MM.1S (cell line): ENCODE data around the gene RIPOR3.

ENCODE experiments used
- DNase-seq: peaks from one replicate; pipeline ENCODE4 v3.0.0-alpha.2; 2015
- H2AFZ ChIP-seq: fragments of 300-600 bp; sonication (generic); 2 replicates; pipeline ENCODE4 v1.6.0; 2016; ENCODE audit warnings: antibody characterized with exemption, low read length
- H3F3A ChIP-seq: fragments of 300-600 bp; sonication (generic); 2 replicates; pipeline ENCODE4 v1.6.1; 2016; ENCODE audit warnings: mild to moderate bottlenecking, antibody characterized with exemption, low read length, moderate library complexity, mixed read lengths; ENCODE audit not compliant: insufficient read depth
- H3K27ac ChIP-seq: fragments of 300-600 bp; sonication (generic); 2 replicates; pipeline ENCODE4 v1.5.1; 2016; ENCODE audit warnings: mild to moderate bottlenecking, low read length
- H3K27me3 ChIP-seq: fragments of 300-600 bp; sonication (generic); replicated peaks from 2 replicates; pipeline ENCODE4 v1.6.0; 2016; ENCODE audit warnings: low read length; ENCODE audit not compliant: insufficient read depth
- H3K36me3 ChIP-seq: fragments of 300-600 bp; sonication (generic); replicated peaks from 2 replicates; pipeline ENCODE4 v1.6.1; 2016; ENCODE audit warnings: mild to moderate bottlenecking, low read length, mixed read lengths; ENCODE audit not compliant: insufficient read depth
- H3K4me1 ChIP-seq: fragments of 300-600 bp; sonication (generic); 2 replicates; pipeline ENCODE4 v1.6.1; 2016; ENCODE audit warnings: low read length, mixed read lengths
- H3K4me2 ChIP-seq: fragments of 300-600 bp; sonication (generic); 2 replicates; pipeline ENCODE4 v1.6.0; 2016; ENCODE audit warnings: low read depth, low read length
- H3K4me3 ChIP-seq: fragments of 300-600 bp; sonication (generic); 2 replicates; pipeline ENCODE4 v1.5.1; 2016; ENCODE audit warnings: low read length, mixed read lengths
- H3K79me2 ChIP-seq: fragments of 300-600 bp; sonication (generic); 2 replicates; pipeline ENCODE4 v1.6.1; 2016; ENCODE audit warnings: mixed run types, low read length, mixed read lengths
- H3K9ac ChIP-seq: fragments of 300-600 bp; sonication (generic); 2 replicates; pipeline ENCODE4 v1.6.1; 2016; ENCODE audit warnings: low read length, mixed read lengths
- H3K9me2 ChIP-seq: fragments of 300-600 bp; sonication (generic); replicated peaks from 2 replicates; pipeline ENCODE4 v1.6.1; 2016; ENCODE audit warnings: mild to moderate bottlenecking, low read length, mixed read lengths; ENCODE audit not compliant: insufficient read depth
- H3K9me3 ChIP-seq: fragments of 300-600 bp; sonication (generic); replicated peaks from 2 replicates; pipeline ENCODE4 v1.6.1; 2016; ENCODE audit warnings: mild to moderate bottlenecking, low read length, mixed read lengths; ENCODE audit not compliant: insufficient read depth
- H4K20me1 ChIP-seq: fragments of 300-600 bp; sonication (generic); 2 replicates; pipeline ENCODE4 v1.6.1; 2016; ENCODE audit warnings: mild to moderate bottlenecking, low read length, moderate library complexity, mixed read lengths; ENCODE audit not compliant: insufficient read depth
- CTCF ChIP-seq: fragments of 300-600 bp; sonication (generic); IDR thresholded peaks from 2 replicates; pipeline ENCODE4 v1.5.1; 2016; ENCODE audit warnings: antibody characterized with exemption, low read length, mixed read lengths
- EZH2 ChIP-seq: fragments of 300-600 bp; sonication (generic); optimal IDR thresholded peaks from 2 replicates; pipeline ENCODE3; 2017; ENCODE audit warnings: low read depth, mild to moderate bottlenecking, antibody characterized with exemption, low read length, mixed read lengths
- EZH2phosphoT487 ChIP-seq: fragments of 300-600 bp; sonication (generic); IDR thresholded peaks from 2 replicates; pipeline ENCODE4 v1.6.1; 2018; ENCODE audit warnings: antibody characterized with exemption, low read length

RIPOR3 gene

GRCh38 chr20:50682065-50682464 lies 9.3 kb downstream of the RIPOR3 start:
- Histone ChIP-seq H3K9me3 (no peaks in the 10 kb centered on the region), H3K27me3 (no peaks in the 10 kb centered on the region), H3K27ac (no peak overlapping the region), H4K20me1 (no peaks in the 10 kb centered on the region), H3K79me2 (no peaks in the 10 kb centered on the region), H2AFZ (no peak overlapping the region), H3K4me3 (no peak overlapping the region), H3K4me1 (no peaks in the 10 kb centered on the region), H3K9ac (no peak overlapping the region), H3F3A (no peaks in the 10 kb centered on the region), H3K36me3 (no peaks in the 10 kb centered on the region), H3K4me2 (no peak overlapping the region), H3K9me2 (no peaks in the 10 kb centered on the region)
- DNase-seq, result no peak
- TF ChIP-seq CTCF (no peak), EZH2phosphoT487 (no peak), EZH2 (no peak)

- Histone ChIP-seq H3K79me2 (no peaks in the 10 kb centered on the region), H3K4me2 (no peak overlapping the region), H4K20me1 (no peaks in the 10 kb centered on the region), H3K9me3 (no peaks in the 10 kb centered on the region), H2AFZ (no peak overlapping the region), H3K9me2 (no peaks in the 10 kb centered on the region), H3K9ac (no peak overlapping the region), H3K27ac (no peak overlapping the region), H3K27me3 (no peaks in the 10 kb centered on the region), H3K4me3 (no peak overlapping the region), H3K36me3 (no peaks in the 10 kb centered on the region), H3F3A (no peaks in the 10 kb centered on the region), H3K4me1 (no peaks in the 10 kb centered on the region)
- TF ChIP-seq CTCF (no peak), EZH2phosphoT487 (no peak), EZH2 (no peak)
- DNase-seq, result no peak
These were observed 9.8 kb downstream of the RIPOR3 start for GRCh38 chr20:50681359-50682064.

- no peaks in the 10 kb centered on the region for H4K20me1 ChIP-seq
- H3K79me2 ChIP-seq, result no peaks in the 10 kb centered on the region
- H3F3A ChIP-seq, result no peaks in the 10 kb centered on the region
- H3K4me1 ChIP-seq, result no peaks in the 10 kb centered on the region
- H3K27ac ChIP-seq, result no peak overlapping the region
- H3K9ac ChIP-seq, result no peak overlapping the region
- TF ChIP-seq CTCF (no peak), EZH2 (no peak), EZH2phosphoT487 (no peak)
- DNase-seq, result no peak
- no peaks in the 10 kb centered on the region for H3K9me3 ChIP-seq
- H2AFZ ChIP-seq, result no peak overlapping the region
- no peaks in the 10 kb centered on the region for H3K27me3 ChIP-seq
- H3K36me3 ChIP-seq, result no peaks in the 10 kb centered on the region
- no peak overlapping the region for H3K4me3 ChIP-seq
- H3K4me2 ChIP-seq, result no peak overlapping the region
- no peaks in the 10 kb centered on the region for H3K9me2 ChIP-seq
These were observed 11.0 kb downstream of the RIPOR3 start for GRCh38 chr20:50680105-50680960.
